Activated CD4-positive, alpha-beta T cell treated with anti-CD3 and anti-CD28 coated beads for 48 hours (primary cell): Measurements from ENCODE around the gene COL11A2.
A peak's percentile ranks its signal among the peaks of the same experiment; 100 is the strongest.
"Not testable (repeated sequence)": the region's sequence is repeated elsewhere in the genome, so short reads cannot be mapped to it uniquely, and the experiment has no call there.

Source experiments
- DNase-seq: peaks from one replicate; pipeline ENCODE4 v3.0.0-alpha.2; 2020

Gene COL11A2

GRCh38 chr6:33192105-33192646, at the start of gene COL11A2:
TSS of gene COL11A2 (minus strand) at chr6:33192467. CDS start at chr6:33192240, 227 bp downstream.
- DNase-seq, result no peak

GRCh38 chr6:33241968-33242367, 49.7 kb upstream of the COL11A2 start:
- DNase-seq, result no peak

- DNase-seq, result no peak
Observed at GRCh38 chr6:33237741-33238140, 45.5 kb upstream of the COL11A2 start.

GRCh38 chr6:33236852-33237251, 44.6 kb upstream of the COL11A2 start:
- no peak for DNase-seq

- DNase-seq, result no peak
Observed at GRCh38 chr6:33236328-33236727, 44.1 kb upstream of the COL11A2 start.

- no peak for DNase-seq
Observed at GRCh38 chr6:33235221-33235634, 43.0 kb upstream of the COL11A2 start.

GRCh38 chr6:33226503-33227120, 34.3 kb upstream of the COL11A2 start:
- DNase-seq, result not testable (repeated sequence)

GRCh38 chr6:33217681-33218080, 25.4 kb upstream of the COL11A2 start:
- no peak for DNase-seq

GRCh38 chr6:33217246-33217645, 25.0 kb upstream of the COL11A2 start:
- DNase-seq, result no peak

GRCh38 chr6:33216117-33216649, 23.9 kb upstream of the COL11A2 start:
- DNase-seq, result no peak

GRCh38 chr6:33215271-33216116, 23.2 kb upstream of the COL11A2 start:
- DNase-seq, result no peak

- DNase-seq, result no peak
Observed at GRCh38 chr6:33213989-33214335, 21.7 kb upstream of the COL11A2 start.

- DNase-seq, result no peak
Observed at GRCh38 chr6:33213166-33213988, 21.1 kb upstream of the COL11A2 start.

GRCh38 chr6:33212857-33213165, 20.5 kb upstream of the COL11A2 start:
- DNase-seq, result no peak

GRCh38 chr6:33211666-33212422, 19.6 kb upstream of the COL11A2 start:
- no peak for DNase-seq

- DNase-seq, result no peak
Observed at GRCh38 chr6:33211136-33211535, 18.9 kb upstream of the COL11A2 start.

GRCh38 chr6:33209856-33210255, 17.6 kb upstream of the COL11A2 start:
- no peak for DNase-seq

- DNase-seq, result peak; percentile 89
Observed at GRCh38 chr6:33208091-33208967, 16.1 kb upstream of the COL11A2 start, which contains the start of gene RING1. TSS of gene RING1 (plus strand) at chr6:33208500. CDS start at chr6:33208823, 323 bp downstream.

GRCh38 chr6:33207552-33208090, 15.4 kb upstream of the COL11A2 start:
- peak; percentile 29 for DNase-seq

- no peak for DNase-seq
Observed at GRCh38 chr6:33206864-33207551, 14.7 kb upstream of the COL11A2 start.
